HG03469 (cell line): ENCODE data around the gene TNS1.

ENCODE experiments used
- ATAC-seq: cut with Tn5 transposase; IDR thresholded peaks from one replicate; pipeline ENCODE4 v1.9.1; 2021; ENCODE audit warnings: mild to moderate bottlenecking, moderate library complexity, moderate number of reproducible peaks; ENCODE audit not compliant: unreplicated experiment

TNS1 gene

GRCh38 chr2:217856159-217856558, 146.6 kb downstream of the TNS1 start:
- ATAC-seq, result no peak

DNA sequence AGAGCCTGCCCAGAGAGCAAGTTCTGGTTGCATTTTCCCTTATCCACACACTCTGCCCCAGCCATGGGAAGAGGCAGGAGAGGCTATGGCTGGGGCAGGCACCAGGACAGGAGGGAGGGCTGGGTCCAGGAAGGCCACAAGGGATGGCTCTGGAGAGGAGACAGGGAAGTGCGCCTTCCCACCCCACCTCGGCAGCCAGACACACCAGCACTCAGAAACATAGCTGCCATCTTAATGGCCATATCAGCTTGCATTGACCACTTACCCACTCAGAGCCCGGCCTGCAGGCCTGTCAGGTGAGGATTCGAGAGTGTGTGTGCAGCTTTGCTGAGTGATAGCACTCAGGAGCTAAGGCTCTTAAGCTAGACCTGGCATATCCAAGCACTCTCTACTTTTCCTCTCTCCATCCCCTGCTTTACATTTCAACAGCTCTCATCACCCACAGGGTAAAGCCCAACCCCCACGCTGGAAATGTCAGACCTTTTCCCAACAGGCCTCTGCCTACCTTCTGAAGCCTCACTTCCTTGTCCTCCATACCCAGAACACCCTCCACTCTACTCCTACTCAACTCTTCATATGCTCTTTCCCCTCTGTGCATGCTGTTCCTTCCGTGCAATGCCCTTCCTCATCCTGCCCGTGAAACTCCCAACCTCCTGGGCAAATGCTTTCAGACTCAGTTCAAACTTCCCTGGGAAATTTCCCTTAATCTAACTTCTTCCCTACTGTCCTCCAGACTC, 147.9 kb downstream of the TNS1 start:
- ATAC-seq, result no peak

- ATAC-seq, result no peak
Measured at GRCh38 chr2:217853961-217854360, 148.8 kb downstream of the TNS1 start.

- ATAC-seq, result no peak
Measured at GRCh38 chr2:217853301-217853881, 149.4 kb downstream of the TNS1 start.

GRCh38 chr2:217852555-217853211, 150.1 kb downstream of the TNS1 start:
- no peak for ATAC-seq

DNA sequence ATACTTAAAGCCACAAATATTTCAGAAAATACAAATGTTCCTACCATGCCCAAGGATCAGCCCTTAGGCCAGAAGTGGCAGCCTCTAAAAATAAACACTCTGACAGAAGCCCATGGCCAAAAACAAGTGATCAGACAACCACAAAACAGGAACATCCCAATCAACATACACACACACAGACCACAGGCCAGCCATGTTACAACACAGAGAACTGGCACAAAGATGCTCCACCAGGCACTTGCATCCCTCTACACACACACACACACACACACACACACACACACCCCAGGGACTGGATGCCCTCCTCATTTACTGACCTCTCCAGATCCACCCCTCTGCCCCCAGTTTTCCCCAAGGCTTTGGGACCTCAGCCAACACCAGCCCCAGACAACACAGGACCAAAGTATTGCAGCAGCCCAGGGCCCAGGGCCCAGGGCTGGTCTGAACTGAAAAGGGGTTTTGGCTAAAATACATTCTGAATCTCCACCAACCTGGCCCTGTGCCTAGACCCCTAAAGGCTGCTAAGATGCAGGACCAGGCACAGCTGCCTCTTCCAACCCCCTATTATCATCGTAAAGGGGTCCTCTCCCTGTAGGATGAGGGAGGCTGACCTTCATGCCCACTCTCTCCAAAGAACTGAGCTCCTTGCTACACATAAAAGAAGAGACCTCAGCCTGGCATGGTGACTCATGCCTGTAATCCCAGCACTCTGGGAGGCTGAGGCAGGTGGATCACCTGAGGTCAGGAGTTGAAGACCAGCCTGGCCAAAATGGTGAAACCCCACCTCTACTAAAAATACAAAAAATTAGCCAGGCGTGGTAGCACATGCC, 151.4 kb downstream of the TNS1 start:
- no peak for ATAC-seq

GRCh38 chr2:217849154-217849975, 153.4 kb downstream of the TNS1 start:
- no peak for ATAC-seq

DNA sequence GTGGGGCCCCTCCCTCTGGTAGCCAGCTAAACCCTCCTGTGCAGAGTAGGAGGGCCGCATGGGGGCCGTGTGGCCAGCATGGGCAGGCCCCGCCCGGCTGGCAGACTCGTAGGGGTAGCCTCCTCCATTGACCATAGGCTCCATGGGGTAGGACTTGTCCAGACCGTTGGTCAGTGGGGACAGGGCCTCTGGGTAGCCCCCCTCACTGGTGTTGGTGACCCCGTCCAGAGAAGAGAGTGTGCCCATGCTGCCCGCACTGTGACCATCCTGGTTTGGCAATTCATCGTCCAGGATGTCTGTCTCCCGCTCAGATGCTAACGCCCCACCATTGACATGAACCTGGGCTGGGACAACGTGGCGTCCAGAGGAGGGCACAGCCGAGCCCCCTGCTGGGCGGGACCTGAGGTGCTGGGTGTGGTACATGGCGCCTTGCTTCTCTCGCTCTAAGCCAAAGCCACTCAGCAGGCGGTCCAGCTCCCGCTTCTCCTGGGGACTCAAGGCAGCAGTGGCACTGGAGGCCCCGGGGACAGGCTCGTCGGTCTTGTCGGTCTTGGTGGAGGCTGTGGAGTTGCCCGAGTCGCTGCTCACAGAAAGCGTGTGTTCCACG, 154.3 kb downstream of the TNS1 start:
- ATAC-seq, result no peak

DNA sequence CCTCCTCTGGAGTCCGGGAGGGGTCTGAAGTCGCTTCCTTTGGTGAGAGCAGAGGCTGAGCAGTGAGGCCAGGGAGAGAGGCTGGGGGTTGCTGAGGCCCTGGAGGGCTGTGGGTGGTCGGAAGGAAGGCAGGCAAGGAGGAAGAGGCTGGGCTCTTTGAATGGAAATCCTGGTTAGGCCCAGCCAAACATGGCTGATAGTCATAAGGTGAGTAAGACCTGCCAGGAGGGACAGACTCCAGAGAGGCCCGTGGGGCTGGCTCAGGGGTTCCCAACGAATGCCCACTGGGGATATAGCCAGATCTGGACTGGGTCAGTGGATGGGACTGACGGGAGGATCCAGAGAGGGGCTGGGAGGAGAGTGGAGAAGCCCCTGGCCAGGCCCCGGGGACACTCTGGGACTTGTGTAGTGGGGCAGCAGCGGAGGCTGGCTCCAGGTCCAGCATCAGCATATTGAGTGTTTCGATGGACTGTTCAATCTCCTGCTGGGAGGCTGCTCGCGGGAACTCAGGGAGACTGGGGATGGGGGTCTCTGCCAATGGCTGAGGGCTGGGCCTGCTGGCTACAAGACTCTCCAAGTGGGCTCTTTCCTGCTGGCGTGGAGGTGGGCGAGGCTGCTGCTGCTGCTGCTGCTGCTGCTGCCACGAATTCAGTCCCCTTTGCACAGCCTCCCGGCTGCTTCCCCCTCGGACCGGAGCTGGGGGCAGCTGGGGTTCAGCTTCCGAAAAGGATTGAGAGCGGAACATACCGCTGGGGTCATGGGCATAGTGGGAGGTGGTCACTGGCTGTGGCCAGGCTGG, 155.0 kb downstream of the TNS1 start:
- ATAC-seq, result no peak

DNA sequence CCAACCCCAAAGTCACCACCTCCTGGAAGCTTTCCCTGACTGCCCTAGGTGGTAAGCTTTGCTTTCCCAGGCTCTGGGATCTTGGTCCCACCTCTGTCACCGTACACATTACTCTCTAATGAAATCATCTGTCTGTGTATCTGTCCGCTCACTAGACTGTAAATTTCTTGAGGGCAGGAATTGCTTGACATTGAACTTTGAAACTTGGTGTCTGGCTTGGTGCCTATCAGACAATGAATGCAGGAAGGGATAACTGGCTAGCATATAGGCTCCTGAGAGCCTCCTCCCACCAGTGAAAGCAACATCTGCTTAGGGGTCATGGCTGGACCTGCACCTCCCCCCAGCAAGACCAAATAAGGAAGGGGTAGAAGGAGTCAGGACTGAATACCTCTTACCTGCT, 155.7 kb downstream of the TNS1 start:
- ATAC-seq, result no peak

- ATAC-seq, result no peak
Measured at GRCh38 chr2:217846321-217846743, 156.5 kb downstream of the TNS1 start.

GRCh38 chr2:217845301-217845700, 157.5 kb downstream of the TNS1 start:
- no peak for ATAC-seq

DNA sequence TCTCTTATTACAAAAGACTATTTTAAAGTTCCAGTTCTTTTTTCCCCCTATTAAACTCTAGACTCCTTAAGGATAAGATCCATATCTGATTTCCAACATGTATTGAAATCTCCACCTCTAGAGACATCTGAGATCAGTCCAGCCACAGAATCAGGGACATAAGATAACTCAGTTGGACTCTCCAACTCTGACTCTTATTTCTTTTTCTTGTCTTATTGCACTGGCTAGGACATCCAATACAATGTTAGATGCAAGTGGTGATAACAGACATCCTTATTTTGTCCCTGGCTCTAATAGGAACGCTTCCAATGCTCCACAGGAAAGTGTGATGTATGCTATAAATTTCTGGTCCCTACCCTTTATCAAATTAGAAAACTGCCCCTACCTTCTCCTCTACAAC, 158.1 kb downstream of the TNS1 start:
- no peak for ATAC-seq

GRCh38 chr2:217843324-217843723, 159.5 kb downstream of the TNS1 start:
- no peak for ATAC-seq

DNA sequence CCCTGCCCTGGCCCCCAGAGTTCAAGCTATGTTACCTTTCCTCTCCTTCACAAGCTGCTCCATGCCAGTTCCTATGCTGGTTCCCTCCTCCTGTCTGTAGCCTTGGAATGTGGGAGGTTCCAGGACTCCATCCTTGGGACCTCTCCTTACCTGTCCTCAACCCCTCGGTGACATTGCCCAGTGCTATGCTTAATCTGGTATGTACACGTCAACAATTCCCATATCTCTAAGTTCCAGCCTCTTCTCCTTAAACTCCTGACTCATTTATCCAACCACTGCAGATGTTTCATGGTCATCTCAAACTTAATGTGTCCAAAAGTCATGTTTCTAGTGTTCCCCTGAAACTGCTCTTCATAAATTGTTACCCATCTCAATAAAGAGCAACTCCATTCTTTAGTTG, 160.8 kb downstream of the TNS1 start:
- no peak for ATAC-seq

DNA sequence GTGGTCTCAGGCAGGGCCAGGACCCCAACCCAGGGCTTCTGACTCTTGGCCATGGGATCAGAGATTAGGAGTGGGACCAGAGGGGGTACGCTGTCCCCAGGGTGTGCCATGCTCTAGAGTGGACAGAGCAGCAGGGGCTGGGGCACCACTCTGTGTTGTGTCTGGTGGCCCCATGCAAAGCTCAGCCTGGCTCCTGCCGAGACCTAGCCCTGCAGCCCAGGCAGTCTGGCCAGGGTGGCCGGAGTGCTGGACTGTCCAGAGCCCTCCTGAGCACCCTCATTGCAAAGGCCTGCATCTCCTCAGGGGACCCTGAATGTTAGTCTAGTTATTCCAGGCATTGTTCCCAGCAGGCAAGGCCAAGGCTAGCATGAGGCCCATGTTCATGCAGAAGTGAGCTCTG, 162.3 kb downstream of the TNS1 start:
- no peak for ATAC-seq

DNA sequence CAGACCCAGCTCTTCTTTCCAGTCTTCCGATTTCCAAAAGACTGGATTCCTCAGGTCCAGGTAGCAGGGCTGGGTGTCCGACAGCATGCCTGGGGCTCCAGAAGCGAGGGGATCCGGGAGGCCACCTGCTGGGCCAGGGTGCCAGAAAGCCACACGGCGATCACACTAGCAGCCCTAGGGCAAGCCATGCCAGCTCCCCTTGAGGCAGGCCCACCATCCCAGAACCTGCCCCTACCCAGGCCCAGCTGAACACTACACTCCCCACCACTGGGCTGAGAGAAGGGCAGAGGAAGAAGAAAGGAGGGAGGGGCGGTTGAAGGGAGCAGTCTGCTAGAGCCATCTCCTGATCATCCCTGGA, 163.1 kb downstream of the TNS1 start:
- ATAC-seq, result no peak

DNA sequence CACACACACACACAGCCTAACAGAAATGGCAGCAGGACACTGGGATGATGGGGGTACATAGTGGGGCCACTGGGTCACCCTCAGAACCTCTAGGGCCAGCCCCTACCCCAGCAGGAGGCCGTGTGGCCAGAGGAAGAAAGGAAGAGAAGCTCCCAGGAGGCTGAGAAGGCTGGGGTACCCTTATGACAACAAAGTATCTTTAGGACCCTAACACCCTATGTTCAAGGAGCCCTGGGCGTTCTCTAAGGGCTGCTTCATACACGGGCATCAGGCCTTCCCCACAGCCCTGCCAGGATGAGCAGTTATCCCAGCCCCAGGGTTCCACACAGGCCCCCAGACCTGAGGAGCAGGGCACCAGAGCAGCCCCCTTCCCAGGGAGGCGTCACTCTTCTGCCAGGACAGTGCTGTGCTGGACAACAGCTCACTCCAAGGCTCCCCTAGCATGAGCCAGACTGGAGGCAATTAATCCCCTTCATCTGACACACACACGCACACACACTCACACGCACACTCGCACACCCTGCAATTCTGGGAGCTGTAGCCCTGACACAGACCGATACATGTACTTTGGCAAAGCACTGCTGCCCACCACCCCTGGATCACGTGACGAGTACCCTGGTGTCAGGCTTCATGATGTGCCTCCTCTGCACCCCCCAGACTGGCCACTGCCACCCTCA, 163.6 kb downstream of the TNS1 start:
- no peak for ATAC-seq

- ATAC-seq, result no peak
Measured at GRCh38 chr2:217838409-217838831, 164.4 kb downstream of the TNS1 start.
